PC-3 (cell line): ENCODE data around the gene WDR46. TPM values are rescaled to one million over a fixed set of nuclear protein-coding genes. Genes with fewer than 3 reads are reported as not detected.

Experiments
- ATAC-seq: fragments of 200-7000 bp; cut with Tn5 transposase; 2 replicates; pipeline ENCODE4 v1.9.1; 2020; ENCODE audit warnings: mild to moderate bottlenecking, moderate library complexity
- BruUV-seq: library from RNA; stranded (reverse); fragments of 400-500 nt; replicated peaks from 2 replicates; lab custom pipeline; 2021; lab: Mats Ljungman, UMichigan
- CTCF ChIA-PET: fragments of 300-600 bp; sonication (Branson Sonifier 250); formaldehyde crosslinking; loops from one replicate; lab custom pipeline; 2022; ENCODE audit warnings: antibody characterized with exemption; lab: Charles Lee
- POLR2A ChIA-PET: fragments of 300-600 bp; sonication (Branson Sonifier 250); formaldehyde crosslinking; loops from one replicate; lab custom pipeline; 2022; ENCODE audit warnings: antibody characterized with exemption; ENCODE audit not compliant: unreplicated experiment; lab: Charles Lee
- DNase-seq: peaks from one replicate; pipeline ENCODE4 v3.0.0-alpha.2; 2015
- H2AFZ ChIP-seq: fragments of 300-600 bp; sonication (generic); 2 replicates; pipeline ENCODE4 v1.6.0; 2016; ENCODE audit warnings: antibody characterized with exemption, low read length
- H3F3A ChIP-seq: fragments of 300-600 bp; sonication (generic); one replicate; pipeline ENCODE4 v1.6.0; 2017; ENCODE audit warnings: antibody characterized with exemption, low read length, control low read depth, mild to moderate bottlenecking; ENCODE audit not compliant: unreplicated experiment
- H3K27ac ChIP-seq: fragments of 300-600 bp; sonication (generic); 2 replicates; pipeline ENCODE4 v1.5.1; 2016; ENCODE audit warnings: mild to moderate bottlenecking, low read length
- H3K27me3 ChIP-seq: fragments of 300-600 bp; sonication (generic); 2 replicates; pipeline ENCODE4 v1.6.1; 2016; ENCODE audit warnings: low read length, mixed read lengths
- H3K36me3 ChIP-seq: fragments of 300-600 bp; sonication (generic); 2 replicates; pipeline ENCODE4 v1.6.1; 2016; ENCODE audit warnings: low read depth, mixed run types, low read length, mixed read lengths
- H3K4me1 ChIP-seq: fragments of 300-600 bp; sonication (generic); 2 replicates; pipeline ENCODE4 v1.5.1; 2016; ENCODE audit warnings: low read length; ENCODE audit not compliant: insufficient read depth
- H3K4me2 ChIP-seq: fragments of 300-600 bp; sonication (generic); 2 replicates; pipeline ENCODE4 v1.6.0; 2016; ENCODE audit warnings: low read length
- H3K4me3 ChIP-seq: fragments of 300-600 bp; sonication (generic); 2 replicates; pipeline ENCODE4 v1.5.1; 2016; ENCODE audit warnings: mild to moderate bottlenecking, low read length, mixed read lengths
- H3K79me2 ChIP-seq: fragments of 300-600 bp; sonication (generic); 2 replicates; pipeline ENCODE4 v1.6.1; 2017; ENCODE audit warnings: low read length, mixed read lengths
- H3K9ac ChIP-seq: fragments of 300-600 bp; sonication (generic); 2 replicates; pipeline ENCODE4 v1.6.0; 2016; ENCODE audit warnings: mild to moderate bottlenecking, low read length
- H3K9me2 ChIP-seq: fragments of 300-600 bp; sonication (generic); replicated peaks from 2 replicates; pipeline ENCODE4 v1.6.1; 2016; ENCODE audit warnings: mixed run types, low read length, mixed read lengths
- H3K9me3 ChIP-seq: fragments of 300-600 bp; sonication (generic); 2 replicates; pipeline ENCODE4 v1.6.1; 2016; ENCODE audit warnings: low read length, mixed read lengths
- H4K20me1 ChIP-seq: fragments of 300-600 bp; sonication (generic); 2 replicates; pipeline ENCODE4 v1.6.1; 2016; ENCODE audit warnings: low read length, mixed read lengths
- EZH2 ChIP-seq: fragments of 300-600 bp; sonication (generic); IDR thresholded peaks from one replicate; pipeline ENCODE4 v1.6.1; 2017; ENCODE audit warnings: antibody characterized with exemption, mild to moderate bottlenecking, low read length; ENCODE audit not compliant: unreplicated experiment
- EZH2phosphoT487 ChIP-seq: fragments of 300-600 bp; sonication (generic); IDR thresholded peaks from 2 replicates; pipeline ENCODE4 v1.6.1; 2018; ENCODE audit warnings: mild to moderate bottlenecking, antibody characterized with exemption, low read length, borderline replicate concordance
- intact Hi-C: fragments of 100-400 bp; cut with micrococcal nuclease; formaldehyde crosslinking; loops from 2 replicates; pipeline ENCODE4 v1.9.0; 2023
- total RNA-seq: library from RNA; depleted of rRNA; stranded (reverse); fragments of >200 nt; gene quantifications from 2 replicates; pipeline ENCODE4 v1.2.3, GENCODE V29; 2014
- TF ChIP-seq, protein P1 (sequence below): fragments of 300-600 bp; sonication (generic); conservative IDR thresholded peaks from 2 replicates; pipeline ENCODE4 v1.5.1; 2017; ENCODE audit warnings: antibody characterized with exemption, low read depth, mild to moderate bottlenecking, low read length

WDR46 gene
- total RNA-seq, 1 experiment from 2014 or later = 104 TPM

DNA sequence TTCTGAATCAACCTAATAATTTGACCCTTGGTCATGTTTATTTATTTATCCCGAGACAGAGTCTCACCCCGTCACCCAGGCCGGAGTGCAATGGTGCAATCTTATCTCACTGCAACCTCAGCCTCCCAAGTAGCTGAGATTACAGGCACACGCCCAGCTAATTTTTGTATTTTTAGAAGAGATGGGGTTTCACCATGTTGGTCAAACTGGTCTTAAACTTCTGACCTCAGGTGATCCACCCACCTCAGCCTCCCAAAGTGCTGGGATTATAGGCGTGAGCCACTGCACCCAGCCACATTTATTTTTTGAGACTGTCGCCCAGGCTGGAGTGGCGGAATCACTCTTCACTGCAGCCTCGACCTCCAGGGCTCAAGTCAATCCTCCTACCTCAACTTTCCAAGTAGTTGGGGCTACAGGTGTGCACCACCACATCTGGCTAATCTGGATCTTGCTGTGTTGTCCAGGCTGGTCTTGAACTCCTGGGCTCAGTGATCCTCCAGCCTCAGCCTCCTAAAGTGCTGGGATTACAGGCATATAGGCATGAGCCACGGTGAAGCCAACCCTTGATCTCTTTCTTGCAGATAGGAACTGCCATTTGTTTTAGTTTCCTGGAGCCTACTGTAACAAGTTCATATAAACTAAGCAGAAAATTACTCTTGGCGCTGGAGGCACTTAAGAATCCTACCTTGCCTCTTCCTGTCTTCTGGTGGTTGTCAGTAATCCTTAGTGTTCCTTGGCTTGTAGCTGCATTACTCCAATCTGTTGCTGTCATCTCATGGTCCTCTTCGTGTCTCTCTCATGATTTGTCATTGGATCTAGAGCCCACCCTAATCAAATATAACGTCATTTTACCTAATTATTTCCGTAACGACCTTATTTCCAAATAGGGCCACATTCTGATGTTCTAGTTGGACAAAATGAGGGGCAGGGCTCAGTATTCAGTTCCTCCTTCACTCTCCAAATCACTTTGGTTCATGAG lies 14.8 kb downstream of the WDR46 start:
- peak overlapping the region; percentile 98 for H3K4me2 ChIP-seq
- ChIA-PET POLR2A (interaction anchor here (0.6 kb wide), 1 partner anchor 13 kb away, joined by 5 read pairs; no protein-coding TSS in a partner anchor), CTCF (no interaction called here)
- intact Hi-C loops = loop anchor here (10.0 kb wide), 1 partner anchor 69 kb away; the partner anchor contains the start of genes HSD17B8, RING1, RXRB and SLC39A7
- no peaks in the 10 kb centered on the region for H3K9me3 ChIP-seq
- H3K27ac ChIP-seq = 0 out of 2 replicates have a peak overlapping the region, but pooled peaks have one; percentile 5
- no peaks in the 10 kb centered on the region for H3K27me3 ChIP-seq
- H3K4me1 ChIP-seq = peaks cover 46% of the 10 kb centered on the region
- H3K9me2 ChIP-seq = no peaks in the 10 kb centered on the region
- no peak for TF ChIP-seq EZH2phosphoT487
- no peak for TF ChIP-seq EZH2
- TF ChIP-seq, protein P1, sequence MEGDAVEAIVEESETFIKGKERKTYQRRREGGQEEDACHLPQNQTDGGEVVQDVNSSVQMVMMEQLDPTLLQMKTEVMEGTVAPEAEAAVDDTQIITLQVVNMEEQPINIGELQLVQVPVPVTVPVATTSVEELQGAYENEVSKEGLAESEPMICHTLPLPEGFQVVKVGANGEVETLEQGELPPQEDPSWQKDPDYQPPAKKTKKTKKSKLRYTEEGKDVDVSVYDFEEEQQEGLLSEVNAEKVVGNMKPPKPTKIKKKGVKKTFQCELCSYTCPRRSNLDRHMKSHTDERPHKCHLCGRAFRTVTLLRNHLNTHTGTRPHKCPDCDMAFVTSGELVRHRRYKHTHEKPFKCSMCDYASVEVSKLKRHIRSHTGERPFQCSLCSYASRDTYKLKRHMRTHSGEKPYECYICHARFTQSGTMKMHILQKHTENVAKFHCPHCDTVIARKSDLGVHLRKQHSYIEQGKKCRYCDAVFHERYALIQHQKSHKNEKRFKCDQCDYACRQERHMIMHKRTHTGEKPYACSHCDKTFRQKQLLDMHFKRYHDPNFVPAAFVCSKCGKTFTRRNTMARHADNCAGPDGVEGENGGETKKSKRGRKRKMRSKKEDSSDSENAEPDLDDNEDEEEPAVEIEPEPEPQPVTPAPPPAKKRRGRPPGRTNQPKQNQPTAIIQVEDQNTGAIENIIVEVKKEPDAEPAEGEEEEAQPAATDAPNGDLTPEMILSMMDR = no peak
- no peak overlapping the region for H2AFZ ChIP-seq
- H3K4me3 ChIP-seq = peak overlapping the region; percentile 87
- DNase-seq (no peak), ATAC-seq (no peak)
- H4K20me1 ChIP-seq = peaks cover 38% of the 10 kb centered on the region
- H3K79me2 ChIP-seq = peaks cover 59% of the 10 kb centered on the region
- peaks cover 39% of the 10 kb centered on the region for H3K36me3 ChIP-seq
- no TSS peak for BruUV-seq
- peaks cover 29% of the 10 kb centered on the region for H3F3A ChIP-seq
- H3K9ac ChIP-seq = peak overlapping the region; percentile 98; the same call in 1 of the 2 replicates

DNA sequence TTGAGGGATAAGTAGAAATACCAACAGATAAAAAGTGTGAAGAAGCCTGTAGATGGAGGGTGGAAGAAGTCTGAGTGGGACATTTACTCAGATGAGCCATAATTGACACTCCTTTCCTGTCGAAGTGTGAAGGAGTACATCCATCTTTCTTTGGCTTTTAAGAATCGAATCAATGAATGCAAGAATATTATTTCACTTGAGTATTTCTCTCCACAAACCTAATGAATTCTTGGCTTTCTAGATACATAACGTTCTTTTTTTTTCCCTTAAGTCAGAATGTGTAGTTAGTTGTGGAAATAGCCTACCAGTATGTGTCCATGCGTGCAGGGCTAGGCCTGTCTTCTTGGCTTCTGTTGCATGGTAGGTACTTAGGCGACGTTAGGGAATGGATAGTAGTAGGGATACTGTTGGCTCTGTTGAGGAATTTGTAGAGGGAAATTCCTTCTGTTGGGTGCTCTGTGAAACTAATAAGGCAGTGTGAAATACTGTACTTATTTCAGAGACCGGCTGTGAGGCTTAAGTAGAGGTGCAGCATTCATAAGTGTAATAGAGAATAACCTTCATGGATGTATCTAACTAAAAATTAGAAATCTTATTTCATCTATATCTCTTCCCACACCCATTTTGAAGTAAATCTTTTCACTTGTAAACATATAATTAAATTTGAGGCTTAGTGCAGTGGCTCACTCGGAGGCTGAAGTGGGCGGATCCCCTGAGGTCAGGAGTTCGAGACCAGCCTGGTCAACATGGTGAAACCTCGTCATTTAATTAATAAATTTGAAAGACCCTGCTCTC lies 15.7 kb downstream of the WDR46 start:
- intact Hi-C loops = loop anchor here (10.0 kb wide), 1 partner anchor 69 kb away; the partner anchor contains the start of genes HSD17B8, RING1, RXRB and SLC39A7
- H3K4me3 ChIP-seq = peak overlapping the region; percentile 87
- peak overlapping the region; percentile 98 for H3K9ac ChIP-seq
- peaks cover 46% of the 10 kb centered on the region for H3K4me1 ChIP-seq
- BruUV-seq = no TSS peak
- no peak for TF ChIP-seq EZH2
- TF ChIP-seq, protein P1 = no peak
- TF ChIP-seq EZH2phosphoT487 = no peak
- peaks cover 40% of the 10 kb centered on the region for H3K36me3 ChIP-seq
- ATAC-seq (no peak), DNase-seq (no peak)
- peak overlapping the region; percentile 59 for H3K27ac ChIP-seq
- ChIA-PET POLR2A (no interaction called here), CTCF (no interaction called here)
- H3K9me3 ChIP-seq = no peaks in the 10 kb centered on the region
- no peak overlapping the region for H2AFZ ChIP-seq
- peaks cover 59% of the 10 kb centered on the region for H3K79me2 ChIP-seq
- no peaks in the 10 kb centered on the region for H3K27me3 ChIP-seq
- no peaks in the 10 kb centered on the region for H3K9me2 ChIP-seq
- H3K4me2 ChIP-seq = peak overlapping the region; percentile 98
- peaks cover 29% of the 10 kb centered on the region for H3F3A ChIP-seq
- peaks cover 38% of the 10 kb centered on the region for H4K20me1 ChIP-seq
